Uterus (tissue), 4 donors: ENCODE data around the gene KIFAP3. TPM values are rescaled to one million over a fixed set of nuclear protein-coding genes. Genes with fewer than 3 reads are reported as not detected.

Experiments used
- DNase-seq, 2 donors: peaks; one replicate each; pipeline ENCODE4 v3.0.0-alpha.2; 2019 to 2020
- H3K27ac ChIP-seq, 2 donors: fragments of 200-600 bp; sonication (generic); 1 replicate in 1 of 2; 2 replicates in 1 of 2; pipeline ENCODE4 v1.5.1; 2016 to 2018
- H3K27me3 ChIP-seq, 2 donors: fragments of 200-600 bp; sonication (generic); one replicate each; pipeline ENCODE4 v1.5.1; 2018 to 2019; ENCODE audit warnings: control low read depth in 1 of 2
- H3K36me3 ChIP-seq, 2 donors: fragments of 200-600 bp; sonication (generic); one replicate each; pipeline ENCODE4 v1.5.1; 2019; ENCODE audit warnings: control low read depth in 1 of 2
- H3K4me1 ChIP-seq, 2 donors: fragments of 200-600 bp; sonication (generic); one replicate each; pipeline ENCODE4 v1.5.1; 2018 to 2019; ENCODE audit warnings: control low read depth in 1 of 2
- H3K4me3 ChIP-seq, 2 donors: fragments of 200-600 bp; sonication (generic); 1 replicate in 1 of 2; 2 replicates in 1 of 2; pipeline ENCODE4 v1.5.1; 2018 to 2019; ENCODE audit warnings: mild to moderate bottlenecking in 1 of 2
- H3K9me3 ChIP-seq, 2 donors: fragments of 200-600 bp; sonication (generic); one replicate each; pipeline ENCODE4 v1.5.1; 2019; ENCODE audit warnings: control low read depth in 1 of 2
- CTCF ChIP-seq, 4 experiments: fragments of 200-600 bp in 2 of 4; fragments of 450-650 bp in 2 of 4; sonication (generic) in 2 of 4; IDR thresholded peaks; one replicate each; pipeline ENCODE4 v1.5.1; 2016 to 2019; ENCODE audit warnings: antibody characterized with exemption in 4 of 4, mild to moderate bottlenecking in 2 of 4, moderate library complexity in 1 of 4
- POLR2A ChIP-seq, 2 donors: fragments of 450-650 bp; IDR thresholded peaks; one replicate each; pipeline ENCODE4 v1.6.1; 2016; ENCODE audit warnings: antibody characterized with exemption in 2 of 2, mild to moderate bottlenecking in 1 of 2, moderate library complexity in 1 of 2
- intact Hi-C: fragments of 100-400 bp; cut with DNase I; formaldehyde crosslinking; loops from one replicate; pipeline ENCODE4 v1.15.1; 2023; ENCODE audit warnings: low total_unique reads
- total RNA-seq, 4 donors: library from RNA; depleted of rRNA in 3 of 4; stranded (reverse); fragments of >200 nt in 3 of 4; gene quantifications; one replicate each; pipeline versions ENCODE4 v1.1.0 to v1.2.4, GENCODE V29; 2014 to 2023
- donor health status: DM: yes; HTN: yes; CAD: no.

The KIFAP3 gene
- total RNA-seq, 4 donors from 2014 or later, result 6.1 to 79.0 (median 58.7) TPM

- H3K27ac ChIP-seq, result no peak overlapping the region
- H3K4me3 ChIP-seq, result no peak overlapping the region
- H3K9me3 ChIP-seq, result no peaks in the 10 kb centered on the region
- no peak for DNase-seq
- no peaks in the 10 kb centered on the region for H3K4me1 ChIP-seq
- H3K36me3 ChIP-seq, result no peaks in the 10 kb centered on the region
- TF ChIP-seq CTCF (IDR thresholded peaks at IDR 0.05) (no peak), POLR2A (IDR thresholded peaks at IDR 0.05) (no peak)
- intact Hi-C loops, result no loop called here
- no peaks in the 10 kb centered on the region for H3K27me3 ChIP-seq
Measured at GRCh38 chr1:169914531-169914930, 160.0 kb downstream of the KIFAP3 start.

- DNase-seq, result no peak
- no peaks in the 10 kb centered on the region for H3K27me3 ChIP-seq
- no peak overlapping the region for H3K27ac ChIP-seq
- intact Hi-C loops, result no loop called here
- H3K9me3 ChIP-seq, result no peaks in the 10 kb centered on the region
- no peaks in the 10 kb centered on the region for H3K36me3 ChIP-seq
- no peak for TF ChIP-seq CTCF (IDR thresholded peaks at IDR 0.05)
- TF ChIP-seq POLR2A (IDR thresholded peaks at IDR 0.05), result no peak
- H3K4me3 ChIP-seq, result no peak overlapping the region
- no peaks in the 10 kb centered on the region for H3K4me1 ChIP-seq
Measured at GRCh38 chr1:169909499-169909898, 165.0 kb downstream of the KIFAP3 start.

- Histone ChIP-seq H3K36me3 (no peaks in the 10 kb centered on the region), H3K4me3 (no peak overlapping the region), H3K27ac (no peak overlapping the region), H3K27me3 (no peaks in the 10 kb centered on the region), H3K9me3 (no peaks in the 10 kb centered on the region), H3K4me1 (no peaks in the 10 kb centered on the region)
- no peak for TF ChIP-seq POLR2A (IDR thresholded peaks at IDR 0.05)
- TF ChIP-seq CTCF (IDR thresholded peaks at IDR 0.05), result no peak
- no peak for DNase-seq
- intact Hi-C loops, result no loop called here
Measured at GRCh38 chr1:169906938-169907337, 167.6 kb downstream of the KIFAP3 start.

GRCh38 chr1:169904834-169905233 is 169.7 kb downstream of the KIFAP3 start:
- TF ChIP-seq CTCF (IDR thresholded peaks at IDR 0.05), result no peak
- TF ChIP-seq POLR2A (IDR thresholded peaks at IDR 0.05), result no peak
- Histone ChIP-seq H3K4me1 (no peaks in the 10 kb centered on the region), H3K4me3 (no peak overlapping the region), H3K27me3 (no peaks in the 10 kb centered on the region), H3K9me3 (no peaks in the 10 kb centered on the region), H3K27ac (no peak overlapping the region), H3K36me3 (no peaks in the 10 kb centered on the region)
- intact Hi-C loops, result no loop called here
- DNase-seq, result no peak

GRCh38 chr1:169902751-169903150 is 171.7 kb downstream of the KIFAP3 start:
- no peak overlapping the region for H3K4me3 ChIP-seq
- H3K9me3 ChIP-seq, result no peaks in the 10 kb centered on the region
- no peak overlapping the region for H3K27ac ChIP-seq
- no peak for DNase-seq
- H3K4me1 ChIP-seq, result no peaks in the 10 kb centered on the region
- H3K27me3 ChIP-seq, result no peaks in the 10 kb centered on the region
- TF ChIP-seq CTCF (IDR thresholded peaks at IDR 0.05) (no peak), POLR2A (IDR thresholded peaks at IDR 0.05) (no peak)
- intact Hi-C loops, result no loop called here
- no peaks in the 10 kb centered on the region for H3K36me3 ChIP-seq
